HG03575 (cell line): ENCODE measurements around the gene TAS2R42.

ENCODE experiments used
- ATAC-seq: cut with Tn5 transposase; IDR thresholded peaks from one replicate; pipeline ENCODE4 v1.9.1; 2021; ENCODE audit not compliant: unreplicated experiment, insufficient number of reproducible peaks, low FRiP score; ENCODE audit errors: extremely low read depth

Gene TAS2R42

DNA sequence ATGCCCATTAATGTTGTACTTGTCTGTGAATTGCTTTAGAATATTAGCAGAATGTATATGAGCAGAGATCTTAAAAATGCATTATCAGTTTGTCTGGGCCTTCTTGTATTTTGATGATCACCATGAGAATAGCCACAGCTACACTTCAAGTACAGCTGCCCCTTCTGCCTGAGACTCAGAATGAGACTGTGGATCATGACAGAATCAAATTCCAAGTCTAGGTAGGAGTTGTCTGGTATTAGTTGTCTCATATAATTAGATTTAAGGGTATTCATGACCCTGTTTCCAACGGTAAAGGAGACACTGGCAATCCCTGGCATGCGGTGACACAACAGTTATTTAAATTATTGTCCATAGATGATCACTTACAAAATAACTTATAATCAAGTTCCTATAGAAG, 34.0 kb downstream of the TAS2R42 start:
- ATAC-seq = no peak

DNA sequence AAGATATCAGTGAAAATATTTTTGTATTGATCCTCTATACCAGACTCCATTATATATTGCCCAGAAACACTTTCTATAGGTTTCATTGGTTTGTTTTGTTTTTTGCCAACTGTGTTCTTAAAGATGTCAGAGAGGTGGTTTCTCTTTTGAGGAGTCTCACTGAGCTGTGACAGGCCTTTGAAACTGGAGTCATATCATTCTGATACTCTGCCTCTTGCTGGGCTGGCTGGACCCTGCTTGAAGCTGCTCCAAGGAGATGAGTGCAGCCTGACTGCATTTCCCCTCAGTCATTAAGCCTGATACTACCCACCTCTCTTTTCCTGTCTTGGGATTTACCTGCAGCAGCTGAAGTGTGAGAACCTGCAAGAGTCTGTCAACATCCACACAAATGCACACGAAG, 35.9 kb downstream of the TAS2R42 start:
- no peak for ATAC-seq

DNA sequence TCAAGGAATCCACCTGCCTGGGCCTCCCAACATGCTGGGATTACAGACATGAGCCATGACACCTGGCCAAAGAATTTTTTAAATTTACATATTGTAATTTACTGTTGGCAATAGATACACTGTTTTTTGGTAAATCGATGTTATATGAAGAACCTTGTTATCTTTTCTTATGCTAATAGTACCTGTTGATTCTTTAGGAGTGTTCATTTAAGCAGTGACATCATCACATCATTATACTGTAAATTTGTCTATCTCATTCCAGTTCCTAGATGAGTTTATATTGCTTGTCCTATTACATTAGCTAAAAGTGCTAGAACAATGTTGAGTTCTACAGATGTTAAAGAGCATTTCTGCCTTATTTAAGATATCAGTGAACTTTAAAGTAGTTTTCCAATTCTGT, 39.3 kb downstream of the TAS2R42 start:
- ATAC-seq = no peak

DNA sequence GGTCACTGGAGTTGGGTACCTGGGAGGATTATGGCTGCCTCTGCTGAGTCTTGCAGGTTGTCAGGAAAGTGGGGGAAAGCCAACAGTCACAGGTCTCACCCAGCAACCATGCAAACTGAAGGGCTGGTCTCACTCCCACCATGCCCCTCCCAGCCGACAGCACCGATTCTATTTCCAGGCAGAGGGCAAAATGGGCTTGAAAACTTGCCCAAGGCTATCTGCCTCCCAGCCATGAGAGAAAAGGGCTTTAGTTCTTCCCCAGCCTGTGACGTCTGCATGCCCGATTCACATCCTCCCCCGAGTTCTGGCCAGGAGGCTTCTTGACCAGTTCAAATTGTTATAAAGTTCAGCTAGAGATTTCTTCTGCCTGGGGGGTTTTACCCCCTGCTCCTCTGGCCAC, 42.4 kb downstream of the TAS2R42 start:
- no peak for ATAC-seq

DNA sequence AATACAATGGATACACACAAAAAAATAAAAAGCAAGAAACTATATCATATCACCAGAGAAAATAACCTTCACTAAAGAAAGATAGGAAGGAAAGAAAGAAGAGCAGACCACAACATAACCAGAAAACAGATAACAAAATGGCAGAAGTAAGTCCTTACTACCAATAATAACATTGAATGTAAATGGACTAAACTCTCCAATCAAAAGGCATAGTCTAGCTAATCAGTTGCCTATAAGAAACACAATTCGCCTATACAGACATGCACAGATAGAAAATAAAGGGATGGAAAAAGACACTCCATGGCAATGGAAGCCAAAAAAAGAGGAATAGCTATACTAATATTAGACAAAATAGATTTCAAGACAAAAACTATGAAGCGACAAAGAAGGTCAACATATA, 43.4 kb downstream of the TAS2R42 start:
- ATAC-seq = no peak

DNA sequence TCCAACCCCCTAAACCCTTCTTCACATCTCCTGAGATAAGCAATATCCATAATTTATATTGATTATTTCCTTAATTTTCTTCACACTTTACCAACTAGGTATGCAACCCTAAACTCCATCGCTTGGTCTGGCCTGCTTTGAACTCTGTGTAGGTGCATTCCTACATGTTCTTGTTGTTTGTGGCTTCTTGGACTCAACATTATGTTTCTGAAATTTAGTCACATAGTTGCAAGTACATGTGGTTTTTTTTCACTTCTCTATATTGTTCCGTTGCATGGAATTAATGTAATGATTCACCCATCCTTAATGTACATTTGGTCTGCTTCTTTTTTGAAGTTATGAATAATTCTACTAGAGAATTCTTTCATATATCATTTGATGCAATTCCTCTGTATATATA, 50.7 kb downstream of the TAS2R42 start:
- ATAC-seq = no peak
